Pons (tissue), 1 donor: ENCODE measurements around the gene PRKAA2.

ENCODE experiments used
- DNase-seq: peaks from one replicate; pipeline ENCODE4 v3.0.0-alpha.2; 2016; ENCODE audit warnings: low spot score

Gene PRKAA2

GRCh38 chr1:56713112-56713511 is 68.0 kb downstream of the PRKAA2 start:
- no peak for DNase-seq

- no peak for DNase-seq
These were observed 70.0 kb downstream of the PRKAA2 start for GRCh38 chr1:56715156-56715555.

GRCh38 chr1:56719171-56719570 is 74.1 kb downstream of the PRKAA2 start:
- DNase-seq = no peak

GRCh38 chr1:56726706-56727105 is 81.6 kb downstream of the PRKAA2 start:
- no peak for DNase-seq

GRCh38 chr1:56728964-56729363 is 83.8 kb downstream of the PRKAA2 start:
- DNase-seq = no peak

GRCh38 chr1:56745231-56745630 is 100.1 kb downstream of the PRKAA2 start:
- DNase-seq = no peak

GRCh38 chr1:56754708-56755479 is 109.8 kb downstream of the PRKAA2 start:
- DNase-seq = no peak

GRCh38 chr1:56755911-56756310 is 110.8 kb downstream of the PRKAA2 start:
- no peak for DNase-seq

GRCh38 chr1:56758135-56758534 is 113.0 kb downstream of the PRKAA2 start:
- DNase-seq = no peak

GRCh38 chr1:56758794-56759193 is 113.7 kb downstream of the PRKAA2 start:
- no peak for DNase-seq
